ENCODE results near the gene LRRC8E. TPM values are rescaled to one million over a fixed set of nuclear protein-coding genes. Genes with fewer than 3 reads are reported as not detected.

LRRC8E gene
- polyA plus RNA-seq (2013, experiment 1 of 2) = 3.7 TPM
- polyA plus RNA-seq (2013, experiment 2 of 2) = 4.0 TPM

GRCh38 chr19:7888145-7888825 is at the start of gene LRRC8E:
TSS of gene LRRC8E (plus strand) at chr19:7888510. CDS start at chr19:7895604, 7,094 bp downstream.
- peak within 1 kb of the TSS; percentile 71 to 87 for H3K4ac ChIP-seq (ENCODE audit: low read depth in 1 of 2, low read length in 2 of 2)
- peaks cover 0 to 5% of the 10 kb centered on the region in 2 experiments for H3K27me3 ChIP-seq (ENCODE audit: control insufficient read depth in 1 of 2, insufficient read depth in 1 of 2, low read length in 2 of 2)
- peak within 1 kb of the TSS; percentile 26 for H2BK15ac ChIP-seq (ENCODE audit: low read depth, poor library complexity, severe bottlenecking)
- peak within 1 kb of the TSS; percentile 90 for H3K9ac ChIP-seq (ENCODE audit: low read length)
- H2BK120ac ChIP-seq (ENCODE audit: low read depth, low read length) = peak within 1 kb of the TSS; percentile 82
- no peaks in the 10 kb centered on the region for H3K9me3 ChIP-seq (ENCODE audit: control insufficient read depth, low read length)
- peak within 1 kb of the TSS; percentile 80 to 91 for H3K18ac ChIP-seq (ENCODE audit: low read depth in 1 of 2, low read length in 2 of 2)
- peak within 1 kb of the TSS; percentile 76 for H3K4me2 ChIP-seq (ENCODE audit: low read length, poor library complexity, severe bottlenecking)
- peak within 1 kb of the TSS; percentile 61 for H2BK5ac ChIP-seq (ENCODE audit: low read depth, low read length, poor library complexity, severe bottlenecking)
- H3K23ac ChIP-seq (ENCODE audit: low read length in 2 of 2) = peak within 1 kb of the TSS in 1 of 2 experiments; percentile 35
- peak within 1 kb of the TSS; percentile 75 for H4K8ac ChIP-seq (ENCODE audit: low read length)
- H4K91ac ChIP-seq (ENCODE audit: low read length) = peak within 1 kb of the TSS; percentile 9
- WGBS = 9% methylated on average over 49 of the region's 53 CpGs
- H2BK12ac ChIP-seq (ENCODE audit: low read length in 2 of 2) = peak within 1 kb of the TSS; percentile 35 to 72
- peaks cover 21% of the 10 kb centered on the region for H3K79me1 ChIP-seq (replicated peaks; ENCODE audit: low read length, poor library complexity, severe bottlenecking)
- peak within 1 kb of the TSS; percentile 53 for H2AK5ac ChIP-seq (ENCODE audit: low read length, severe bottlenecking)
- peak within 1 kb of the TSS; percentile 81 for H2AFZ ChIP-seq (ENCODE audit: low read depth, low read length)
- peak within 1 kb of the TSS; percentile 79 to 89 for H3K4me3 ChIP-seq (ENCODE audit: insufficient read depth in 1 of 2, low read depth in 1 of 2, low read length in 2 of 2)
- H3K14ac ChIP-seq (ENCODE audit: low read length in 2 of 2) = peak within 1 kb of the TSS in 1 of 2 experiments; percentile 71
- H3K27ac ChIP-seq (ENCODE audit: low read length, poor library complexity, severe bottlenecking) = no peak within 1 kb of the TSS
- peak; percentile 77 for DNase-seq
- peaks cover 22% of the 10 kb centered on the region for H3K4me1 ChIP-seq (ENCODE audit: control insufficient read depth, insufficient read depth, low read depth, low read length)
- H3K36me3 ChIP-seq (ENCODE audit: control insufficient read depth in 1 of 2, insufficient read depth in 2 of 2, low read depth in 1 of 2, low read length in 2 of 2) = no peaks in the 10 kb centered on the region

- no peaks in the 10 kb centered on the region for H3K36me3 ChIP-seq (ENCODE audit: control insufficient read depth in 1 of 2, insufficient read depth in 2 of 2, low read depth in 1 of 2, low read length in 2 of 2)
- H3K4me2 ChIP-seq (ENCODE audit: low read length, poor library complexity, severe bottlenecking) = no peak overlapping the region
- peaks cover 22% of the 10 kb centered on the region for H3K79me1 ChIP-seq (replicated peaks; ENCODE audit: low read length, poor library complexity, severe bottlenecking)
- H3K4ac ChIP-seq (ENCODE audit: low read depth in 1 of 2, low read length in 2 of 2) = no peak overlapping the region
- no peak overlapping the region for H2BK12ac ChIP-seq (ENCODE audit: low read length in 2 of 2)
- H3K18ac ChIP-seq (ENCODE audit: low read depth in 1 of 2, low read length in 2 of 2) = no peak overlapping the region
- peaks cover 10% of the 10 kb centered on the region for H3K4me1 ChIP-seq (ENCODE audit: control insufficient read depth, insufficient read depth, low read depth, low read length)
- H3K27ac ChIP-seq (ENCODE audit: low read length, poor library complexity, severe bottlenecking) = no peak overlapping the region
- H2BK15ac ChIP-seq (ENCODE audit: low read depth, poor library complexity, severe bottlenecking) = no peak overlapping the region
- H3K9ac ChIP-seq (ENCODE audit: low read length) = no peak overlapping the region
- H2AFZ ChIP-seq (ENCODE audit: low read depth, low read length) = no peak overlapping the region
- H2AK5ac ChIP-seq (ENCODE audit: low read length, severe bottlenecking) = no peak overlapping the region
- no peak overlapping the region for H4K91ac ChIP-seq (ENCODE audit: low read length)
- DNase-seq = no peak
- H3K4me3 ChIP-seq (ENCODE audit: insufficient read depth in 1 of 2, low read depth in 1 of 2, low read length in 2 of 2) = no peak overlapping the region
- 95% methylated on average over 5 of the region's 6 CpGs for WGBS
- H3K27me3 ChIP-seq (ENCODE audit: control insufficient read depth in 1 of 2, insufficient read depth in 1 of 2, low read length in 2 of 2) = no peaks in the 10 kb centered on the region
- no peak overlapping the region for H2BK5ac ChIP-seq (ENCODE audit: low read depth, low read length, poor library complexity, severe bottlenecking)
- H3K9me3 ChIP-seq (ENCODE audit: control insufficient read depth, low read length) = no peaks in the 10 kb centered on the region
- H3K23ac ChIP-seq (ENCODE audit: low read length in 2 of 2) = no peak overlapping the region
- H2BK120ac ChIP-seq (ENCODE audit: low read depth, low read length) = no peak overlapping the region
- no peak overlapping the region for H4K8ac ChIP-seq (ENCODE audit: low read length)
- H3K14ac ChIP-seq (ENCODE audit: low read length in 2 of 2) = no peak overlapping the region
Observed at GRCh38 chr19:7839476-7839875, 48.8 kb upstream of the LRRC8E start.

GRCh38 chr19:7840629-7841028 is 47.7 kb upstream of the LRRC8E start:
- 98% methylated on average over 8 of the region's 8 CpGs for whole genome bisulfite sequencing
- no peaks in the 10 kb centered on the region for H3K9me3 ChIP-seq (ENCODE audit: control insufficient read depth, low read length)

GRCh38 chr19:7841751-7842660 is 46.3 kb upstream of the LRRC8E start:
- H3K23ac ChIP-seq (ENCODE audit: low read length in 2 of 2) = no peak overlapping the region
- H3K4me1 ChIP-seq (ENCODE audit: control insufficient read depth, insufficient read depth, low read depth, low read length) = peaks cover 8% of the 10 kb centered on the region
- no peaks in the 10 kb centered on the region for H3K9me3 ChIP-seq (ENCODE audit: control insufficient read depth, low read length)
- no peak overlapping the region for H3K9ac ChIP-seq (ENCODE audit: low read length)
- H3K18ac ChIP-seq (ENCODE audit: low read depth in 1 of 2, low read length in 2 of 2) = no peak overlapping the region
- no peak for DNase-seq
- H2BK15ac ChIP-seq (ENCODE audit: low read depth, poor library complexity, severe bottlenecking) = no peak overlapping the region
- H3K27me3 ChIP-seq (ENCODE audit: control insufficient read depth in 1 of 2, insufficient read depth in 1 of 2, low read length in 2 of 2) = no peaks in the 10 kb centered on the region
- H2AK5ac ChIP-seq (ENCODE audit: low read length, severe bottlenecking) = no peak overlapping the region
- H3K4me2 ChIP-seq (ENCODE audit: low read length, poor library complexity, severe bottlenecking) = no peak overlapping the region
- H2BK5ac ChIP-seq (ENCODE audit: low read depth, low read length, poor library complexity, severe bottlenecking) = no peak overlapping the region
- no peak overlapping the region for H4K8ac ChIP-seq (ENCODE audit: low read length)
- no peak overlapping the region for H3K27ac ChIP-seq (ENCODE audit: low read length, poor library complexity, severe bottlenecking)
- no peaks in the 10 kb centered on the region for H3K36me3 ChIP-seq (ENCODE audit: control insufficient read depth in 1 of 2, insufficient read depth in 2 of 2, low read depth in 1 of 2, low read length in 2 of 2)
- no peak overlapping the region for H3K14ac ChIP-seq (ENCODE audit: low read length in 2 of 2)
- H4K91ac ChIP-seq (ENCODE audit: low read length) = no peak overlapping the region
- no peak overlapping the region for H2BK120ac ChIP-seq (ENCODE audit: low read depth, low read length)
- H3K4ac ChIP-seq (ENCODE audit: low read depth in 1 of 2, low read length in 2 of 2) = no peak overlapping the region
- peaks cover 28% of the 10 kb centered on the region for H3K79me1 ChIP-seq (replicated peaks; ENCODE audit: low read length, poor library complexity, severe bottlenecking)
- H2AFZ ChIP-seq (ENCODE audit: low read depth, low read length) = no peak overlapping the region
- 90% methylated on average over 11 of the region's 11 CpGs for WGBS
- no peak overlapping the region for H3K4me3 ChIP-seq (ENCODE audit: insufficient read depth in 1 of 2, low read depth in 1 of 2, low read length in 2 of 2)
- H2BK12ac ChIP-seq (ENCODE audit: low read length in 2 of 2) = no peak overlapping the region

More at GRCh38 chr19:7840629-7841028, 47.7 kb upstream of the LRRC8E start:
- H4K91ac ChIP-seq (ENCODE audit: low read length) = no peak overlapping the region
- no peak overlapping the region for H3K23ac ChIP-seq (ENCODE audit: low read length in 2 of 2)
- H3K4ac ChIP-seq (ENCODE audit: low read depth in 1 of 2, low read length in 2 of 2) = no peak overlapping the region
- H2BK5ac ChIP-seq (ENCODE audit: low read depth, low read length, poor library complexity, severe bottlenecking) = no peak overlapping the region
- H4K8ac ChIP-seq (ENCODE audit: low read length) = no peak overlapping the region
- H3K4me3 ChIP-seq (ENCODE audit: insufficient read depth in 1 of 2, low read depth in 1 of 2, low read length in 2 of 2) = no peak overlapping the region
- H2BK12ac ChIP-seq (ENCODE audit: low read length in 2 of 2) = no peak overlapping the region
- H2AFZ ChIP-seq (ENCODE audit: low read depth, low read length) = no peak overlapping the region
- H2BK120ac ChIP-seq (ENCODE audit: low read depth, low read length) = no peak overlapping the region
- DNase-seq = no peak
- no peak overlapping the region for H3K14ac ChIP-seq (ENCODE audit: low read length in 2 of 2)
- H2BK15ac ChIP-seq (ENCODE audit: low read depth, poor library complexity, severe bottlenecking) = no peak overlapping the region
- H3K79me1 ChIP-seq (replicated peaks; ENCODE audit: low read length, poor library complexity, severe bottlenecking) = peaks cover 29% of the 10 kb centered on the region
- H2AK5ac ChIP-seq (ENCODE audit: low read length, severe bottlenecking) = no peak overlapping the region
- H3K4me2 ChIP-seq (ENCODE audit: low read length, poor library complexity, severe bottlenecking) = no peak overlapping the region
- no peak overlapping the region for H3K9ac ChIP-seq (ENCODE audit: low read length)
- peaks cover 9% of the 10 kb centered on the region for H3K4me1 ChIP-seq (ENCODE audit: control insufficient read depth, insufficient read depth, low read depth, low read length)
- H3K27me3 ChIP-seq (ENCODE audit: control insufficient read depth in 1 of 2, insufficient read depth in 1 of 2, low read length in 2 of 2) = no peaks in the 10 kb centered on the region
- H3K18ac ChIP-seq (ENCODE audit: low read depth in 1 of 2, low read length in 2 of 2) = no peak overlapping the region
- no peak overlapping the region for H3K27ac ChIP-seq (ENCODE audit: low read length, poor library complexity, severe bottlenecking)
- H3K36me3 ChIP-seq (ENCODE audit: control insufficient read depth in 1 of 2, insufficient read depth in 2 of 2, low read depth in 1 of 2, low read length in 2 of 2) = no peaks in the 10 kb centered on the region

All from mesenchymal stem cell (in vitro differentiated cells and primary cell).